ENCODE results near the gene LAMB2.
A peak's percentile ranks its signal among the peaks of the same experiment; 100 is the strongest.

The LAMB2 gene
- 0 to 0.08 (median 0) reads per million in 4 donors for total RNA-seq

DNA sequence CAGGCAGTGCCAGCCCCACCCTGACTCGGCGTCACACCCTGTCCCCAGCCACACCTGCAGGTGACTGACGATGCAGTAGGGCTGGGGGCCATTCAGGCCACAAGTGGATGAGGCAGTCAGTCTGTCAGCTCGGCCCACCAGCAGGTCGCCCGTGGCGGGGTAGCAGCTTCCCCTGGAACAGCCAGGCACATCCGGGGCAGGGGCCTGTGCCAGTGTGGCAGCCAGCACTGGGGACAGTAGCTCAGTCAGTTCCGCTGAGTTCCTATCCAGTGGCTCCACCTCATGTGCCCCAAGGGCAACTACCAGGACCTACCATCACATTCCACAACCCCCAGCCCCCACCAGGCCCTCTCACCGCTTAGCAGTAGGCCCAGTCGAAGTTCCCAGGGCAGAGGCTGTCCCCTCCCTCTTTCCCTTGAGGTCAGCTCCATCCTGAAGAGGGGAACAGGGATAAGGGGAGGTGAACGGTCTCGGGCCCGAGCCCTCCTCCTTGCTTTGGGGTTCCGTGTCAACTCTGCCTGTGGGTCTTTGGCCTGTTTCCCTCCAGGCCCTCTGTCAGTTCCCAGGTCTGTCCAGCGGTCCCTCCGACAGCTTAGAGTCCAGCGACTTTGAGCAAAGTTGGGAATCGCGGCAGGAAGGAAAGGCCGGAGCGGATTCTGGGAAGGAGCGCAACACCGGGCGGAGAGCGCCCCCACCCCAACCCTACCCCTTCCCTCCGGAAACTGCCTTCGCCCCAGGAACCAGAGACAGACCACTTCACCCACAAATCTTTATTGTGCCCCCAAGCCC, at the start of gene LAMB2:
Gene LAMB2, minus strand, starts transcription at position 614 of the 789 bp plus-strand sequence. Its CDS starts 183 bp downstream, at position 431.
- no peak for DNase-seq

DNA sequence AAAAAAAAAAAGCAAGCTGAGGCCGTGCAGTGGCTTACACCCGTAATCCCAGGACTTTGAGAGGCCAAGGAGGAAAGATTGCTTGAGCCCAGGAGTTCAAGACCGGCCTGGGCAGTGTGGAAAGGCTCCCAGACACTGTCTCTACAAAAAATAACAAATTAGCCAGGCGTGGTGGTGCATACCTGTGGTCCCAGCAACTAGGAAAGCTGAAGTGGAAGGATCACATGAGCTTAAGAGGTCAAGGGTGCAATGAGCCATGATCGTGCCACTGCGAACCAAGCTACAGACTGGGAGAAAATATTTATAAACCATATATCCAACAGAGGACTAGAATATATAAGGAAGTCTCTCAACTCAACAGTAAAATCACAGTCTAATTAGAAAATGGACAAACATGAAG, 48.5 kb upstream of the LAMB2 start:
- no peak for DNase-seq

DNA sequence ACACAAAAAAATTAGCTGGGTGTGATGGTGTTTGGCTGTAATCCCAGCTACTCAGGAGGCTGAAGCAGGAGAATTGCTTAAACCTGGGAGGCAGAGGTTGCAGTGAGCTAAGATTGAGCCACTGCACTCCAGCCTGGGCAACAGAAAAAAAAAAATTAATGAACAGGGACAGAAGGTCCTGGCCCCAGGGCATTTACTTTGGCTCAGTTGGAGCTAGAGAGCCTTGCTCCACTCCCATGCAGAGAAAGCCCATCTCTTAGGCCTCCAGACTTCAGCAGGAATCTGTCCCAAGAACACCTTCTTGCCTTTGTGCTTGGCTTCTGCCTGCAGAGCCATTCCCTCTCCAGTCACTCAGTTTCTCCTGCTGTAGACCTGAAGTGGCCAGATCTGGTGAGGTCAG, 47.3 kb upstream of the LAMB2 start:
- DNase-seq: no peak

DNA sequence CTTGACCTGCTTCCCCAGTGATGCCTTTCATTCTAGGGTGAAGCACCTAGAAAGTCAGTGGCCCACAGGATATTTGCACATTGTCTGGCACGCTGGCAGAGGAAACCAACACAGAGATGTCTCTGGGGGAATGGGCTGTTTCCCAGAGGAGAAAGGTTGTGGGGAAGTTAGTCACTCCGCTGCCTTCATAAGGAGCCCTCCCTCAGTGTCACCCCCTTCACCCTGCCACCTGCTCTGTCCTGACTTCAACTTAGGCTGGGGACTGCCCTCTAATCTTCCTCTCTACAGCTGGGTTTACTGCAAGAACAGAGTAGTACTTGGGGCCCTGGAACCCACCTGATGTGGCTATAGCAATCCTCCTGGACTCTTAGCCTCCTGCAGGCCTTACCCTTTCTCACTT, 44.2 kb upstream of the LAMB2 start:
- DNase-seq: no peak

DNA sequence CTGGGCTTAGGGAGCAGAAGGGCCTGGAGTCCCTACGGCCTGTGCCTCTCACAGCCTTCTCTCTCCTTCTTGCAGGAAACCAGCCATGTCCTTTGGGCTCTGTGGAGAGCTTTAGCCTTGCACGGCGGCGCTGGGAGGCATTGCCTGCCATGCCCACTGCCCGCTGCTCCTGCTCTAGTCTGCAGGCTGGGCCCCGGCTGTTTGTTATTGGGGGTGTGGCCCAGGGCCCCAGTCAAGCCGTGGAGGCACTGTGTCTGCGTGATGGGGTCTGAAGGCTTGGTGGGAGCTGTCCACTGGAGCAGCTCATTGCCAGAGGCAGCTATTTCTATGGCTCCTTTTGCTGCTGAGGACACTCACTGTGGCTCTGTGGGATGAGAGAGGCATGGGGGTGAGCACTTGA, 42.7 kb upstream of the LAMB2 start:
- DNase-seq: no peak

DNA sequence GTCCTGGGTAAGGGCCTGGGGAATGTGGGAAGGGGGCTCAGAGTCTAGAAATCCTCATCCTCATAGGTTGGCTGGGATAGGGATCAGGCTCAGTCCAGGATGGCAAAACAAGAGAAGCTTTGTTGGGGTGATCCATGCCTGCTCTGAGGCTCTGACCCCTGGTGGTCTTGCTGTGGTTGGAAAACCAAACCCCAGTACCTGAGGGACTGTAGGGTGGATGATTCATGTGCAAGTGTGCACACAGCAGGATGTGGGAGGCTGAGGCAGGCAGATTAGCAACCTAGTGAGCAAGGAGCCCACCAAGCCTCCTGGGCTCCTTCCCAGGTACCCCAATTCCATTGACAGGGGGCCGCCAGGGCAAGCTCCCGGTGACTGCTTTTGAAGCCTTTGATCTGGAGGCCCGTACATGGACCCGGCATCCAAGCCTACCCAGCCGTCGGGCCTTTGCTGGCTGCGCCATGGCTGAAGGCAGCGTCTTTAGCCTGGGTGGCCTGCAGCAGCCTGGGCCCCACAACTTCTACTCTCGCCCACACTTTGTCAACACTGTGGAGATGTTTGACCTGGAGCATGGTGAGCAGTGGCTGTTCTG, 41.6 kb upstream of the LAMB2 start:
- no peak for DNase-seq

DNA sequence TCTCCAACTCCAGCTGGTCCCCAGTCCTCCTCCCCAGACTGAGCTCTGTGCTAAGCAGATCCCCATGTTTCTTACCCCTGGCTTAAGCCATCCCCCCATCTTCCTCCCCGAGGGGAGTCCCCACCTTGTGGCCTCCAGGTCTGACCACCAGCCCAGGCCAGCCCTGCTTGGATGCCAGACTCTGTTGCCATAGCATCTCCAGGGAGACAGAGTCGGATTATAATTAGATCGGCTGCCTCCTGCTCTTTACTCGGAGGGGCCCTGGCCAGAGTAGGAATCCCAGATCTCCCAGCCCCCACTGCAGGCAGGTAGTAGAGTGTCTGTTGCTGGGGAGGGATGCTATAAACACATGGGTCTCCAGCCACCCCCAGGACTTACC, 40.9 kb upstream of the LAMB2 start:
- DNase-seq: no peak

DNA sequence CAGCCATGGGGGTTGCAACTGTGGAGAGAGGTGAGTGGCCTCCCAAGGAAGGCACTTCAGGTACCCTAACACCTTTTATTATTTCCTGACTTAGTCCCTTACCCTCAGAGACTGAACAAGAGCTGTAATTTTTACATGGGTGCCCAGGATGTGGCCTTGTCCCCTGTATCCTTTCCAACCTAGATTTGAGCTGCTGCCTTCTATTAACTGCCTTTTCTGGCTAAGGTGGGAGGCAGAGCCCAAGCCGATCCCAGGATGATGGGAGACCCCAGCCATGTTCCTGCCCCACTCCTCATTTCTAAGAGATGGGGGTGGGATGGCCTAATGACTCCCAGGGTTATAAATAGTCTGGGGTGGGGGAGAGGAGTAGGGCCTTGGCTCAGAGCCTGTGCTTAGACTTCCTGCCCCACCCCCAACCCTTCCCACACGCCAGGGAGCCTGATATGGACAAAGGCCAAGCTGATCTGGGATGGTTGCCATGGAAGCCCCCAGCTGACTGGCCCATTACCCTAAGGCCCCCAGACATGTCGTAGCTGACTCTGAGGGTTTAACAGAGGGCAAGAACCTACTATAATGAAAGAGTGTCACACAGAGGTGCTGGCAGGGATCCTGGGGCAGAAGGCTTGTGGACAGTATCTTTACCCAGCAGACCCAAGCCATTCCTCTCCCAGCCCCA, 40.4 kb upstream of the LAMB2 start:
- no peak for DNase-seq

DNA sequence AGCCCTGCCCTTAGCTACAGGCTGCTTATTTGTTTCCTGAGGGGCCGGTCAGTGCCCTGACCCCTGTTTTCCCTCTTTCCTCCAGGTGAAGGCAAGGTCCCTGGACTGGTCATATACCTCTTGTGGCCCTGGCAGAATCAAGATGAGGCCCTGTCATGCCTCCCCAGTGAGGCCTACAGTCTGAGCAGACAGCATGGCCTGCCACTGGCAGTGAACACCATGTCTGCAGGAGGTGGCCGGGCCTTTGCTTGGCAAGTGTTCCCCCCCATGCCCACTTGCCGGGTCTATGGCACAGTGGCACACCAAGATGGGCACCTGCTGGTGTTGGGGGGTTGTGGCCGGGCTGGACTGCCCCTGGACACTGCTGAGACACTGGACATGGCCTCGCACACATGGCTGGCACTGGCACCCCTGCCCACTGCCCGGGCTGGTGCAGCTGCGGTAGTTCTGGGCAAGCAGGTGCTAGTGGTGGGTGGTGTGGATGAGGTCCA, 39.7 kb upstream of the LAMB2 start:
- no peak for DNase-seq

DNA sequence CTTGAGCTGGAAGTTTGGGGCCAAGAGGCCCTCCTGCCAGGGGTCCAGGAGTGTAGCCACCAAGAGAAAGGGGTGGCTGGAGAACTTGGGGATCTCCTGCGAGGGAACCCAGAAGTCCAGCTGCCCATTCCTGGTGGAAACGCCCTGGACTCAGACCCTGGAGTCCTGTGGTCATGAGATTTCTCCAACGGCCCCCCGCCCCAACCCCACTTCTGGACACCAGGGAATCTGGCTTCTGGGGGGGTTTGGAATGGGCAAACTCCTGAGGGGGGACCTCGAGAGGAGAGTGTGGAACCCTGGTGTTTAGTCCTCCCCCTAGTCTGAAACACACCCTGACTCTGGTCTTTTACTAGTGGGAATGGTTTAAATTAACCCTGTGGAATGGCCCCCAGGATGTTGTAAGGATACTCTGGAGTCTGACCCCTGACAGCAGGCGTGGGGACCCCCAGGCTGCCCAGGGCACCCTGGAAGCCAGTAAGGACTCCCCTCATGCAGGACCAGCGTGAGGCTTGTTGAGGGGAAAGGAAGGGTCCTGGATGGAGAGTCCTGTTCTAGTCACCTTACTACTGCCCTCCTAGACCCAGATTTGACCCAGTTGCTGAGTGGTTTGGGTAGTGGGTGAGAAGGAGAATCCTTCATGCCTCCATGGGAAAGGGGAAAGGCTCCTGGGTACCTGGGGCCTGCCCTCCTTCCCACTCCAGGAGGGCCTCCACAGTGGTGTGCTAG, 39.1 kb upstream of the LAMB2 start:
- no peak for DNase-seq

DNA sequence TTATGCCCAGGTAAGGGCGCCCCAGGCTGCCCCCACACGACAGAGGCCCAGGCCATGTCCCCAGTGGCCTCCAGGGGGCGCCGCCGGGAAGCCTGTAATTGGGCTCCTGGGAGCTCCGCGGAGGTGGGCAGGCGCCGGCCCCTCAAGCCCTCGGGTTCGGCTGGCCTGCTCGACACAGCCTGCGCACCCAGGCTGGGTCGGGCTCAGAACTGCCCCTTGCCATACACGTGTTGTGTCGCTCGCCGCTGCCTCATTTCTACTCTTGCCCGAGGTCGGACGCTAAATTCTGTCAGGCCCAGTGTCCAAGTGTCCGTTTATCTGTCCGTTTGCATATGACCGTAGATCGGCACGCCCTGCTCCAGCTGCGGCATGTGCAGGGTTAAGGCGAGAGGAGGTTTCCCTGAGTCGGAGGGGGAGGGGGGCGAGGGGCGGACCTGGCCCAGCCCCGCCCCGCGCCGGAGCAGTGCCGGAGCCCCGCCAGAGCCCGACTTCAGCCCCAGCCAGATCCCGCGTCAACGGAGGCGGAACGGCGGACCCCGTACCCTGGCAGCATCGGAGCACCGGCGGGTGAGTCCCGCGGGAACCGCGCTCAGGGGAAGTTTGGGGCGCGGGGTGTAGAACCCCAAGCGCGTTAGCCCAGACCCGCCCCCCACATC, 38.4 kb upstream of the LAMB2 start, which contains the start of gene KLHDC8B:
Gene KLHDC8B, plus strand, starts transcription at position 480 of the 656 bp plus-strand sequence. CDS start 1,172 bp downstream, outside the sequence.
- DNase-seq: peak; percentile 58 to 77 (median 74)

DNA sequence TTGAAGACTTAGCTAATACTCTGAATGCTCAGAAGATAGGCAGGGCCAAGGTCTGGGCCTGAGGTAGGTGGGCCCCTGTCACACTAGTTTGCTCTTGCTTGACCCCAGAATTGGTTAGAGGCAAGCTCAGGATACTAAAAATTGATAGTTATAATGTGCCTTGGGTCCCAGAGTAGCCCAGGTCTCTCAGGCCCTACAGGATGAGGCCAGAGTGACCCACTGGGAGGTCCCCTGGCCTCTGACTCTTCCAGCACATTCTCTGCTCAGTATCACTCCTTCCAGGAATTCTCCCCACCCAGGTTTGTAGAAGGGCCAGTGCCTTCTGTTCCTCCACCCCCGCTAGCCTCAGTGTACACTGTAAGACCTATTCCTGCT, 37.9 kb upstream of the LAMB2 start:
- DNase-seq: no peak

DNA sequence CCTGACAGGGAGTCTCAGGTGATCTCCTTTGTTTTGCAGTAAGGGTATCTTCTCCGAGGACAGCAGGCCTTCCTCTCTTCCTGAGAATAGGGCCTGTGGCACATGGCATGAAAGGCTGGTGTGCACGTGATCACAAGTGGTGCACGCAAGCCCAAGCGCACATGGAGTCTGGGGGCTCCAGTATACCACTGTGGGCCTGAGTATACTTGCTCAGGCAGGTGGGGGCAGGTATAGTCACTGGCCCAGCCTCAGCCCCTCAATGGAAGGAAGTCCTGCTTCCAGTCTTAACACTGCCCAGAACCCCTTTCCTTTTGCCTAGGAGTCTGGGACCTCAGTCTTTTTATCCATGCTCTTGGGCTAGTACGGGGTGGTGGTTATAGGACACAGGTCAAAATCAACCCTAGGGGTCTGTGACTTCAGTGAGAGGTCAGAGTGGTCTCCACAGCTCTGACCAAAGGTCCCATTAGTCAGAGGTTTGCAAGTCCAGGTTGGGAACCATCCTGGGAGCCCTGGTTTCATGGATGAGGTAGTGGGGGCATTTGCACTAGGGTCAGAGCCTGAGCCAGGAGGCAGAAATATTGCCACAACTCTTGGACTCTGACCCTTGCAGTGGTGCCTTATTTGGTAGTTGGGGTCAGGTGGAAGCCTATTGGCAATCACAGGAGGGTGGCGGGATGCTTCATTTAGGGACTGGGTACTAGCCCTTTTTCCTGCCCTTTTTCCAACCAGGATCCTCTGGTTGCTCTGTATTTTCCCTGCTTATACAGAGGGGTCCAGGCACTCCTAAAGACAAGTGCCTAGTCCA, 34.1 kb upstream of the LAMB2 start:
- DNase-seq: no peak

DNA sequence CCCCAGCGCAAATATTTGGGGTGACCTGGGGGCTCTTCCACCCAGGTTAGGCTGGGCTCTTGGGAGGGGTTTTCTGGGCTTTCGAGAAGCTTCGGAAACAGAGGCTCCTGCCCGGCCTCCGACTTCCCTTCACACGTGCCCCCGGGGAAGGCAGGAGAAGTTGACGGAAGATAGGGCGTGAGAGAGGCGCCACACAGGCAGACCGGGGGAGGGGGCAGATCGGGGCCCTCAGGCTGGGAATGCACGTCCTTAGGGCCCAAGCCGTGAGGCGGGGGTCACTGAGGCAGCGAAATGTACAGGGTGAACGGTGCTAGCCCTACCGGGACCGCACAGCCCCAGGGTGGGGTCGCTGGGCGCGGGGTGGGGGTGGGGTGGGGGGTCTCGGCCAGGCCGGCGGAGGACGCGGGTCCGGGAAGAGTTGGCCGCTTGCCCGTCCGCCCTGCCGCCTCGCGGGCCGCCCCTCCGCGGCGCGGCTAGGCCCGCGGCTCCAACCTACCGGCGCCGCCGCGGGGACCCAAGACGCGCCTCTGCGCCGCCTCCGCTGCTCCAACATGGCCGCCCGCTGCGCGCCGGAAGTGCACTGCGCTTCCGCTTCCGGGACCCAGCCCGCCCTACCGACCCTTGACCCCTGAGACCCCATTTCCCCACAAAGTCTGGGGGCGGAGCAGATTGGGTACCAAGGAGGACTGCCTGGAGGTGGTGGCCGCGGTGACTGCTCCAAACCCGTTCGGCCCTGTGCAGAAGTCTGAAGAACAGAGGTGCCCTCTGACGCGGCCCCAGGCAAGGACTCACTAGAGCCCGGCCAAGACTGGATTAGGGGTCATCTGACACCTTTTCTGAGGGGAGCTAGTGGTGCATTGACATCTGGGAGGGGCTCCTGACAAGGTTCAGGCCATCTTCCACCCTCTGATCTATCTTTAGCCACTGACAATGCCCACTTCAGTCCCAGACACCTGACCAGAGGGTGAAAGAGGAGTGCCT, 33.2 kb upstream of the LAMB2 start, which contains the start of gene CCDC71:
Gene CCDC71, minus strand, starts transcription at position 561 of the 981 bp plus-strand sequence. CDS start 2,123 bp downstream, outside the sequence.
- peak; percentile 44 to 84 (median 59) for DNase-seq

DNA sequence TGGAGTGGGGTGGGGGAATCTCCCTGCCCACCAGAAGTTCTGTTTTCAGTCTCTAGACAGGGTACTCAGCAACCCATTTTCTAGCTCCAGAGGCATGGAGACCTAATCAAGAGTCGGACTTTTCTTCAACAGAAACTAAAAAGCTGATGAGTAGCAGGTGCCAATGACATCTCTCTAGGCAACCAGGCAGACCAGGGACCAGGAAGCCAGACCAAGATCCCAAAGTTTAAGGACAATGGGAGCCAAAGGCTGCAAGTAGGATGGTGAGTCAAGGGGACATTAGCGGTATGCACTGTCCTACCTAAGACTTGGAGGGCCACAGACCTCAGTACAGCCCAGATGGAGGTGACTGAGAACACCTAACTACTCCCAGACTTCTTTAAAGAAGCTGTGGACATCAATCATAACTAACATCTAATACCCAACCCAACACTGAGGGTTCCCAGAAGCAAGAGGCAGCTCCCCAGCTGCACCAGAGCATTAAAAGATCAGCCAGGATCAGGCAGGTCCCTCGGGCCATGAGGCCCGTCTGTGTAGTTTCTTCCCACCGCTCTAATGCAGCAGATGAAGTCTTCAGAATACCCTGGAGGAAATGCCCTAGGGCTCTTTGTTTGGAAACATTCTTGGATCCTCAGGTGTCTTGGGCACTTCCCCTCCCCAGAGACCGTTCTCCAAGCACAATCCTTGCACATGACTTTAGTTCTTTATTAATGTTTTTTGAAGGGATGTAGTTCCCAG, 32.3 kb upstream of the LAMB2 start:
- no peak for DNase-seq

DNA sequence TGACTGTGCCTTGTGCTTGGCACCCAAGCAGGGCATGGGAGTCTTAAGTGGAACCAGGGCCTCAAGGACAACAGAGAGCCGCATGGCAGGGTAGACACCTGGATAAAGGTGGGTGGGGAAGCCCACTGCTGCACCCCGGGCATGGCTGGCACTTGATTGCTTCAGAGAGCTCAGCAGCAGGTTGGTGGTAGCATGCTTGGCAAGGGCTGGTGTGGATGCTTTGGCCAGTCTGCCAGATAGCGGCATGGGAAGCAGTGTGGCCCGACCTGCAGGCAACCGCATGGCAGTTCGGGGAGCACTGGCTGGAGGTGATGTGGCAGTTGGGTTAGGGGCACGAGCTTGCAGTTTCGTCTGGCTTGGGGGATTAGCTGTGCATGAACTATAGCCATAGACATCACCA, 30.8 kb upstream of the LAMB2 start:
- DNase-seq: no peak

DNA sequence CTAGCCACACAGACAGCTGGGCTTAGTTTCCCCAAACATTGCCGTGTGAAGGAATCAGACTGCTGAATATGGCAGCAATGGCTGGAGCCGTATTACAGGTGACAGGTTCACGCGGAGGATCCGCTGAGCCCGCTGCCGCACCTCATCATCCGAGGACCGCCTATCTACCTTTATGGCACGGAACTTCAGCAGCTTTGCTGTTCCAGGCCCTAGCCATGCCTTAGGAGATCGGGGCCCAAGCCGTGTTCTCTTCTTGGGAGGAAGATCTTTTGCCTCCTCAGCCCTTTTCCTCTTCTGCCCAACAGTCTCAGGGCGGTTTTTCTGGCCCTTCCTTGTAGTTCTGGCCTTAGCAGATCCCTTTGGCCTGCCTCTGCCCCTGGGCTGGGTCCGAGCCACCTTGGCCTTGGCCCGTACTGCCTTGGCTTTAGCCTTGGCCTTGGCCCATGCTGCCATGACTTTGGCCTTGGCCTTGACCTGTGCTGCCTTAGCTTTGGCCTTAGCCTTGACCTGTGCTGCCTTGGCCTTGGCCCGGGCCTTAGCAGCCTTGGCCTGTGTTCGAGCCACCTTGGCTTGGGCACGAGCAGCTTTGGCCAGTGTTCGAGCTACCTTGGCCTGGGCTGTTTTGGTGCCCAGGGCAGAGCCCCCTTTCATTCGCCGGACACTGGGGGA, 30.0 kb upstream of the LAMB2 start:
- DNase-seq: no peak

DNA sequence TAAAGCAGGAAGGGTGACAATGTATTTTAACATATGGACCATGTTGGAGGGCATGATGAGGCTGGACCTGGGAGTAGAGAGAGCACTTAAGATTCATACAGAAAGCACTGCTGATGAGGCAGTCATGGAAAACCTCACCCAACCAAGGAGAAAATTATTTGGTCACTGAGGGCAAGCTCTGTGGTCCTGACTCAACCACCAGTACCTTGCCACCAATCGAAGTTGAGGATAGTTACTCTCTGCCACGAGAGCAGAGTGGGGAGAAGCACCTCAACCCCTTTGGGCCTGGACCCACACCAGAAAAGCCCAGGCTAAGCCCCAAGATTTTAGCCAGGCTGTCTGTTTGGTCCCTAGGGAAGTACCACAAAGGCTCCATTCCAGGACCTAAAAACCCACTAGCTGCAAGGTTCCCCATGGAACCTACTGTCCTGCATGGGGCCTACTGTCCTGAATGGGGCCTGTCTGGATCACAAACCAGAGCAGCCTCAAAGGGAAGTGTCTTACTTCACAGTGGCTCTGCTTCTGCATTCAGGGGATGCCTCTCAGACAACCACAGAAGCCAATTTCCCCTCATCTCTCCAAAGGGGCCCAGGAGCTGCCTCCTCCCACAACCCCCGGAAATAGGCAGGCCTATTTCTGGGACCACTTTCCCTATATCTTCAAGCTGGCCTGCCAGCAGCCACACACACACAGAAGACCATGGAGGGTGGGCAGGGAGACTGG, 29.1 kb upstream of the LAMB2 start:
- DNase-seq: no peak
